H1 (cell line): Measurements from ENCODE around the gene FAM81A. TPM values are rescaled to one million over a fixed set of nuclear protein-coding genes. Genes with fewer than 3 reads are reported as not detected.
A peak's percentile ranks its signal among the peaks of the same experiment; 100 is the strongest.

ENCODE experiments used
- CTCF ChIA-PET: fragments of 300-600 bp; sonication (Branson Sonifier 250); formaldehyde crosslinking; loops from one replicate; lab custom pipeline; 2021; ENCODE audit not compliant: partially characterized antibody; lab: Charles Lee
- POLR2A ChIA-PET: fragments of 300-600 bp; sonication (Branson Sonifier 250); formaldehyde crosslinking; loops from one replicate; lab custom pipeline; 2021; ENCODE audit warnings: inconsistent platforms; ENCODE audit not compliant: partially characterized antibody; lab: Charles Lee
- DNase-seq, 2 experiments: peaks; one replicate each; pipeline versions ENCODE4 v3.0.0 to v3.0.0-alpha.2; 2010 to 2022; ENCODE audit warnings: low spot score in 2 of 2, low read depth in 1 of 2, mixed read lengths in 1 of 2
- FAIRE-seq: peaks from 2 replicates; lab custom pipeline; 2011; peaks lifted over from hg19 to GRCh38; lab: Jason Lieb, UNC
- H2AFZ ChIP-seq: 2 replicates; pipeline ENCODE4 v1.8.1; 2012; ENCODE audit warnings: low read length, inconsistent platforms
- H2AK5ac ChIP-seq: 2 replicates; pipeline ENCODE4 v1.6.1; 2013; ENCODE audit warnings: low read depth, low read length
- H2BK120ac ChIP-seq: replicated peaks from 2 replicates; pipeline ENCODE3; 2013; ENCODE audit warnings: low read depth, low read length, inconsistent platforms
- H2BK12ac ChIP-seq: 2 replicates; pipeline ENCODE4 v1.6.1; 2013; ENCODE audit warnings: low read depth, low read length
- H2BK15ac ChIP-seq: 2 replicates; pipeline ENCODE4 v1.6.1; 2013; ENCODE audit warnings: low read length
- H2BK20ac ChIP-seq: 2 replicates; pipeline ENCODE4 v1.6.1; 2013; ENCODE audit warnings: low read length
- H2BK5ac ChIP-seq: 2 replicates; pipeline ENCODE4 v1.6.1; 2013; ENCODE audit warnings: low read depth, low read length
- H3K14ac ChIP-seq: 2 replicates; pipeline ENCODE4 v1.6.1; 2013; ENCODE audit warnings: inconsistent platforms; ENCODE audit not compliant: insufficient read length
- H3K18ac ChIP-seq: 2 replicates; pipeline ENCODE4 v1.6.1; 2013; ENCODE audit warnings: low read length; ENCODE audit errors: extremely low read depth
- H3K23ac ChIP-seq: 2 replicates; pipeline ENCODE4 v1.6.1; 2013; ENCODE audit warnings: inconsistent platforms; ENCODE audit not compliant: insufficient read length
- H3K23me2 ChIP-seq: 2 replicates; pipeline ENCODE4 v1.6.1; 2013; ENCODE audit warnings: low read depth, low read length
- H3K27ac ChIP-seq: 2 replicates; pipeline ENCODE4 v1.6.1; 2011; ENCODE audit warnings: low read depth, low read length, inconsistent platforms
- H3K27me3 ChIP-seq, 4 experiments: replicated peaks in 1 of 4; 1 replicate in 1 of 4; 2 replicates in 3 of 4; pipeline versions ENCODE4 v1.6.1 to v1.8.1; 2011 to 2013; ENCODE audit warnings: low read length in 3 of 4, mild to moderate bottlenecking in 3 of 4, inconsistent platforms in 2 of 4, mixed read lengths in 2 of 4, moderate library complexity in 1 of 4; ENCODE audit not compliant: control insufficient read depth in 3 of 4, insufficient read depth in 3 of 4; ENCODE audit errors: extremely low read depth in 1 of 4
- H3K36me3 ChIP-seq, 4 experiments: 2 replicates each; pipeline versions ENCODE4 v1.6.1 to v1.8.1; 2011 to 2013; ENCODE audit warnings: mild to moderate bottlenecking in 4 of 4, low read length in 3 of 4, moderate library complexity in 2 of 4, control low read depth in 1 of 4, inconsistent platforms in 1 of 4; ENCODE audit not compliant: insufficient read depth in 4 of 4, control insufficient read depth in 2 of 4
- H3K4ac ChIP-seq: replicated peaks from 2 replicates; pipeline ENCODE3; 2013; ENCODE audit warnings: low read length, low read depth, mixed read lengths, inconsistent platforms; ENCODE audit not compliant: insufficient read length
- H3K4me1 ChIP-seq, 4 experiments: replicated peaks in 1 of 4; 1 replicate in 1 of 4; 2 replicates in 3 of 4; pipeline versions ENCODE4 v1.6.1 to v1.8.1; 2011 to 2013; ENCODE audit warnings: low read length in 3 of 4, inconsistent platforms in 2 of 4, mixed read lengths in 1 of 4; ENCODE audit not compliant: insufficient read depth in 4 of 4, control insufficient read depth in 3 of 4
- H3K4me2 ChIP-seq, 2 experiments: 2 replicates each; pipeline versions ENCODE4 v1.6.1 to v1.8.1; 2011 to 2013; ENCODE audit warnings: low read depth in 2 of 2, low read length in 2 of 2, control low read depth in 1 of 2, inconsistent platforms in 1 of 2, mild to moderate bottlenecking in 1 of 2; ENCODE audit not compliant: insufficient read depth in 1 of 2
- H3K4me3 ChIP-seq, 4 experiments: fragments of 200-600, 300-600 bp in 1 of 4; sonication (generic), shearing (Covaris generic), sonication (Bioruptor Twin) in 1 of 4; 2 replicates each; pipeline versions ENCODE4 v1.5.1 to v1.8.1; 2011 to 2016; ENCODE audit warnings: low read length in 4 of 4, low read depth in 3 of 4, control low read depth in 2 of 4, inconsistent platforms in 2 of 4, mild to moderate bottlenecking in 2 of 4, mixed read lengths in 1 of 4, moderate library complexity in 1 of 4; ENCODE audit not compliant: insufficient read depth in 2 of 4; ENCODE audit errors: extremely low read depth in 1 of 4
- H3K56ac ChIP-seq: replicated peaks from 2 replicates; pipeline ENCODE3; 2013; ENCODE audit warnings: low read depth, mild to moderate bottlenecking, mixed read lengths, low read length, inconsistent platforms; ENCODE audit not compliant: insufficient read length
- H3K79me1 ChIP-seq: 2 replicates; pipeline ENCODE4 v1.6.1; 2013; ENCODE audit warnings: low read depth, low read length, control low read depth
- H3K79me2 ChIP-seq, 2 experiments: 2 replicates each; pipeline versions ENCODE4 v1.6.1 to v1.8.1; 2012 to 2013; ENCODE audit warnings: low read length in 2 of 2, mild to moderate bottlenecking in 2 of 2, inconsistent platforms in 1 of 2; ENCODE audit not compliant: insufficient read depth in 2 of 2, control insufficient read depth in 1 of 2
- H3K9ac ChIP-seq, 4 experiments: replicated peaks in 1 of 4; 1 replicate in 1 of 4; 2 replicates in 3 of 4; pipeline versions ENCODE4 v1.6.1 to v1.8.1; 2011 to 2013; ENCODE audit warnings: low read depth in 3 of 4, low read length in 3 of 4, control low read depth in 2 of 4, mild to moderate bottlenecking in 2 of 4, moderate library complexity in 2 of 4, inconsistent platforms in 1 of 4; ENCODE audit errors: extremely low read depth in 1 of 4
- H3K9me3 ChIP-seq, 2 experiments: 2 replicates each; pipeline versions ENCODE4 v1.6.1 to v1.8.1; 2012 to 2013; ENCODE audit warnings: mild to moderate bottlenecking in 2 of 2, moderate library complexity in 2 of 2, control low read depth in 1 of 2, inconsistent platforms in 1 of 2, low read depth in 1 of 2, low read length in 1 of 2, mixed read lengths in 1 of 2; ENCODE audit not compliant: insufficient read depth in 2 of 2
- H4K20me1 ChIP-seq, 2 experiments: replicated peaks in 1 of 2; 2 replicates each; pipeline versions ENCODE3 to v1.8.1; 2011 to 2013; ENCODE audit warnings: inconsistent platforms in 2 of 2, low read length in 2 of 2, mild to moderate bottlenecking in 1 of 2; ENCODE audit not compliant: insufficient read depth in 2 of 2, control insufficient read depth in 1 of 2
- H4K5ac ChIP-seq: 2 replicates; pipeline ENCODE4 v1.6.1; 2013; ENCODE audit warnings: low read length, low read depth, mixed read lengths, inconsistent platforms; ENCODE audit not compliant: insufficient read length
- H4K8ac ChIP-seq: 2 replicates; pipeline ENCODE4 v1.8.0; 2013; ENCODE audit warnings: mild to moderate bottlenecking, moderate library complexity, low read length, inconsistent platforms; ENCODE audit not compliant: insufficient read depth; ENCODE audit errors: extremely low read depth
- H4K91ac ChIP-seq: replicated peaks from 2 replicates; pipeline ENCODE3; 2013; ENCODE audit warnings: low read length, mixed read lengths, inconsistent platforms; ENCODE audit not compliant: insufficient read length
- ASH2L ChIP-seq: fragments of 200-600, 300-600 bp; sonication (generic); IDR thresholded peaks from one replicate; pipeline ENCODE4 v1.7.1; 2017; ENCODE audit warnings: low read length
- CBX8 ChIP-seq: fragments of 300-800, 300-1000 bp; sonication (generic); IDR thresholded peaks from 2 replicates; pipeline ENCODE4 v1.7.1; 2016; ENCODE audit warnings: low read depth, low read length, borderline replicate concordance
- EP300 ChIP-seq, 2 experiments: IDR thresholded peaks; 1 replicate in 1 of 2; 2 replicates in 1 of 2; pipeline ENCODE4 v1.6.1; 2011 to 2012; ENCODE audit warnings: low read depth in 2 of 2, low read length in 2 of 2, mild to moderate bottlenecking in 2 of 2, borderline replicate concordance in 1 of 2, inconsistent platforms in 1 of 2, moderate library complexity in 1 of 2
- FOSL1 ChIP-seq: IDR thresholded peaks from 2 replicates; pipeline ENCODE4 v1.6.1; 2011; ENCODE audit warnings: mild to moderate bottlenecking, low read depth, low read length, moderate library complexity; ENCODE audit not compliant: insufficient read depth
- JUND ChIP-seq: IDR thresholded peaks from 2 replicates; pipeline ENCODE4 v1.6.1; 2011; ENCODE audit warnings: mild to moderate bottlenecking, improper control_type of control experiment, low read length
- POLR2A ChIP-seq, 2 experiments: IDR thresholded peaks; 1 replicate in 1 of 2; 2 replicates in 1 of 2; pipeline ENCODE4 v1.6.1; 2011; ENCODE audit warnings: low read depth in 2 of 2, low read length in 2 of 2, mild to moderate bottlenecking in 2 of 2; ENCODE audit errors: control extremely low read depth in 1 of 2
- POU5F1 ChIP-seq: IDR thresholded peaks from 2 replicates; pipeline ENCODE4 v1.6.1; 2011; ENCODE audit warnings: low read depth, mild to moderate bottlenecking, low read length, moderate library complexity
- SP4 ChIP-seq: IDR thresholded peaks from 2 replicates; pipeline ENCODE4 v1.6.1; 2012; ENCODE audit warnings: low read length, inconsistent platforms
- whole genome bisulfite sequencing, 2 experiments: shearing (Covaris generic) in 1 of 2; methylation state at CpG; one replicate each; pipeline versions ENCODE4 v1.1.6 to v1.1.7; 2013 to 2015; ENCODE audit warnings: low lambda C conversion rate in 2 of 2, mixed read lengths in 2 of 2, inconsistent platforms in 1 of 2, low coverage in 1 of 2, missing lambda C conversion rate in 1 of 2; ENCODE audit not compliant: insufficient replicate concordance in 2 of 2, insufficient coverage in 1 of 2, insufficient read length in 1 of 2; ENCODE audit errors: extremely low coverage in 1 of 2, missing lambda C conversion rate in 1 of 2; 5-methylcytosine and 5-hydroxymethylcytosine counted together
- polyA plus RNA-seq, 7 experiments: library from polyadenylated mRNA; depleted of rRNA in 3 of 7; stranded (reverse) in 5 of 7; unstranded in 2 of 7; fragments of >200 nt in 5 of 7; fragments of 200-250 nt in 2 of 7; gene quantifications; 1 replicate in 5 of 7; 2 replicates in 1 of 7; 4 replicates in 1 of 7; pipeline versions ENCODE4 v1.2.1 to v1.2.3, GENCODE V29; 2011 to 2013; ENCODE audit warnings: missing spikeins in 2 of 7, mixed read lengths in 2 of 7
- total RNA-seq: library from RNA; stranded (reverse); fragmentation: NEBNext Ultra II Directional; extraction: Animal tissue kit (Norgen Biotek cat#: 25700); gene quantifications from 2 replicates; pipeline ENCODE4 v1.2.1, GENCODE V29; 2021

The FAM81A gene
- total and polyA plus RNA-seq, 2 of the 8 experiments (the other 6 are each of a cell fraction or from before 2014, with no cell fraction given): 0.56 to 3.0 TPM

DNA sequence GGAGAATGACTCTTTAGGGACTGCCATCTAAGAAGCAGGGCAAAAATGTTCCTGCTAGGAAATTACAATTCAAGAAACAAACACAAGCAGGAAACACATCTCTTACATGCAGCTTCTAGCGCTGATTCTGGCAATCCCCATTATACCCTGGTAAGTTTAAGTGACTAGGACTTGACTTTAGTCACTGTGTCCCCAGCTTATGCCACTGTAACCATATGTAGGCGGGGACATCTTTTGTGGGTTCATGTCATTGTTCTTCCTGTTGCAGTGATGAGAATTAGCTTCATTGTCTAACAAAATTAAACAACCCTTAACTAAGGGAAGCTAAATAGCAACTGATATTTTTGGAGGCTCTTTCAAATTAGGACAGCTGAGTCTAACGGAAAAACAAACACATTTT is 17.9 kb upstream of the FAM81A start:
- Histone ChIP-seq H4K20me1 (no peaks in the 10 kb centered on the region), H2AK5ac (no peak overlapping the region), H3K4me3 (no peak overlapping the region; a peak in 1 of 8 replicates), H4K91ac (no peak overlapping the region), H4K8ac (no peak overlapping the region), H3K27ac (no peak overlapping the region), H3K9ac (no peak overlapping the region), H2BK20ac (no peak overlapping the region), H2BK5ac (no peak overlapping the region), H3K4me2 (peak overlapping the region in 1 of 2 experiments; percentile 55; a peak in 1 of 4 replicates), H3K79me1 (no peaks in the 10 kb centered on the region), H3K4ac (no peak overlapping the region), H3K14ac (no peak overlapping the region), H2BK12ac (no peak overlapping the region), H3K27me3 (no peaks in the 10 kb centered on the region; a peak in 1 of 7 replicates), H3K23ac (no peak overlapping the region), H2BK120ac (no peak overlapping the region), H4K5ac (no peak overlapping the region), H3K9me3 (no peaks in the 10 kb centered on the region), H3K36me3 (no peaks in the 10 kb centered on the region), H3K79me2 (no peaks in the 10 kb centered on the region), H3K4me1 (peaks cover 0 to 7% (median 2%) of the 10 kb centered on the region in 4 experiments; a peak in 2 of 7 replicates), H2AFZ (no peak overlapping the region), H3K23me2 (no peaks in the 10 kb centered on the region), H2BK15ac (0 out of 2 replicates have a peak overlapping the region, but pooled peaks have one; percentile 2), H3K56ac (no peak overlapping the region), H3K18ac (no peak overlapping the region)
- DNase-seq: no peak
- TF ChIP-seq EP300 (IDR thresholded peaks at IDR 0.05; ENCODE audit: borderline replicate concordance in 1 of 2, low read depth in 2 of 2, low read length in 2 of 2): no peak
- no peak for TF ChIP-seq FOSL1
- TF ChIP-seq ASH2L: no peak
- no peak for TF ChIP-seq POLR2A (IDR thresholded peaks at IDR 0.05; ENCODE audit: control extremely low read depth in 1 of 2, low read depth in 2 of 2, low read length in 2 of 2)
- no peak for TF ChIP-seq SP4
- TF ChIP-seq CBX8: no peak
- no peak for TF ChIP-seq POU5F1
- no peak for TF ChIP-seq JUND
- POLR2A ChIA-PET: interaction anchor here (1.5 kb wide), 1 partner anchor 13 kb away, joined by 3 read pairs; no protein-coding TSS in a partner anchor
- WGBS, 2 experiments: 74% methylated on average over 3 of the region's 3 CpGs; no CpG with 5 or more reads in 1 of the 2 experiments
- CTCF ChIA-PET: interaction anchor here (0.7 to 2.6 kb wide), 11 partner anchors 9 to 939 kb away, joined by 3 to 14 read pairs (median 4); no protein-coding TSS in a partner anchor
- FAIRE-seq: no peak
